Measurements from ENCODE around the gene LRRC74A. TPM values are rescaled to one million over a fixed set of nuclear protein-coding genes. Genes with fewer than 3 reads are reported as not detected.

LRRC74A gene
- total and polyA plus RNA-seq, 10 of the 15 experiments (the other 5 are each of a cell fraction or from before 2014, with no cell fraction given): not detected

DNA sequence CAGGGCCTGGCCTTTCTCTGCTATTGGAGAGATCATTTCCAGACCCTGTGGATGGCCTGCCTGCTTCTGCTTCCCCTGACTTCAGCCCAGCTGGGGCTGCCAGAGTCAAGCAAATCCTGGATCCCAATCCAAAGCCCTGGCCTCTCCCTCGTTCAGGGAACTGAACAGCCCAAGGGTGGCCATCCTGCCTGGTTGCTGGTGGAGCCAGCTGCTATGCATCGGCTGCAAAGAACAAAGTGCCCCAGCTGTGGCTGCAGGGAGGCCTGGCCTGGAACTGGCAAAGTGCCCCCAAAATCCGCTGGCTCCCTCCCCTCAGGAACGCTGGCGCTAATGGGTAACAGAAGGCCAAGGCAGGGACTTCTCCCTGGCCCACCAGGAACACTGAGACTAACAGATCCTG is 56.4 kb downstream of the LRRC74A start:
- POLR2A ChIA-PET: no interaction called here
- Histone ChIP-seq H3K4me2 (ENCODE audit: control insufficient read depth, insufficient read depth) (no peak overlapping the region), H3K27me3 (replicated peaks in 1 of 2; ENCODE audit: control insufficient read depth in 2 of 2, insufficient read depth in 2 of 2, low read length in 1 of 2) (peaks cover 2 to 3% of the 10 kb centered on the region in 2 experiments; a peak in 2 of 4 replicates), H3K36me3 (ENCODE audit: control insufficient read depth in 2 of 2, insufficient read depth in 2 of 2, low read length in 1 of 2) (no peaks in the 10 kb centered on the region), H3K79me2 (ENCODE audit: control insufficient read depth, insufficient read depth, low read length) (no peaks in the 10 kb centered on the region), H3K9me3 (replicated peaks; ENCODE audit: control insufficient read depth, insufficient read depth, low read length) (no peaks in the 10 kb centered on the region), H4K20me1 (ENCODE audit: control insufficient read depth, insufficient read depth) (no peaks in the 10 kb centered on the region), H3K4me3 (no peak overlapping the region), H3K27ac (ENCODE audit: control insufficient read depth, insufficient read depth) (no peak overlapping the region), H3K4me1 (ENCODE audit: control insufficient read depth, insufficient read depth, low read length) (no peaks in the 10 kb centered on the region), H3K9ac (ENCODE audit: control insufficient read depth, insufficient read depth, low read length) (no peak overlapping the region), H2AFZ (ENCODE audit: control insufficient read depth, low read depth, low read length) (no peak overlapping the region)
- SMC1A ChIA-PET (ENCODE audit: uncharacterized antibody, unreplicated experiment): interaction anchor here (1.5 to 4.3 kb wide), 2 partner anchors 181 to 187 kb away, joined by 4 to 30 read pairs; no protein-coding TSS in a partner anchor
- in situ Hi-C loops (cut with MboI): loop anchor here (10.0 kb wide), 1 partner anchor 182 kb away; no protein-coding TSS in a partner anchor
- intact Hi-C loops (cut with micrococcal nuclease; ENCODE audit: unreplicated experiment): loop anchor here (2.0 kb wide), 1 partner anchor 20 kb away; no protein-coding TSS in a partner anchor
- WGBS (ENCODE audit: insufficient coverage, insufficient replicate concordance, low lambda C conversion rate, missing lambda C conversion rate): 54% methylated on average over 5 of the region's 5 CpGs
- BruUV-seq (replicated peaks): no TSS peak
- RAD21 ChIA-PET (ENCODE audit: unreplicated experiment): no interaction called here
- DNase-seq (ENCODE audit: low read depth, low spot score): no peak
- FAIRE-seq: no peak
- no peak for ATAC-seq
- CTCF ChIA-PET: interaction anchor here (1.1 to 1.2 kb wide), 2 partner anchors 31 to 187 kb away, joined by 3 to 5 read pairs; no protein-coding TSS in a partner anchor
- TF ChIP-seq, protein P1, sequence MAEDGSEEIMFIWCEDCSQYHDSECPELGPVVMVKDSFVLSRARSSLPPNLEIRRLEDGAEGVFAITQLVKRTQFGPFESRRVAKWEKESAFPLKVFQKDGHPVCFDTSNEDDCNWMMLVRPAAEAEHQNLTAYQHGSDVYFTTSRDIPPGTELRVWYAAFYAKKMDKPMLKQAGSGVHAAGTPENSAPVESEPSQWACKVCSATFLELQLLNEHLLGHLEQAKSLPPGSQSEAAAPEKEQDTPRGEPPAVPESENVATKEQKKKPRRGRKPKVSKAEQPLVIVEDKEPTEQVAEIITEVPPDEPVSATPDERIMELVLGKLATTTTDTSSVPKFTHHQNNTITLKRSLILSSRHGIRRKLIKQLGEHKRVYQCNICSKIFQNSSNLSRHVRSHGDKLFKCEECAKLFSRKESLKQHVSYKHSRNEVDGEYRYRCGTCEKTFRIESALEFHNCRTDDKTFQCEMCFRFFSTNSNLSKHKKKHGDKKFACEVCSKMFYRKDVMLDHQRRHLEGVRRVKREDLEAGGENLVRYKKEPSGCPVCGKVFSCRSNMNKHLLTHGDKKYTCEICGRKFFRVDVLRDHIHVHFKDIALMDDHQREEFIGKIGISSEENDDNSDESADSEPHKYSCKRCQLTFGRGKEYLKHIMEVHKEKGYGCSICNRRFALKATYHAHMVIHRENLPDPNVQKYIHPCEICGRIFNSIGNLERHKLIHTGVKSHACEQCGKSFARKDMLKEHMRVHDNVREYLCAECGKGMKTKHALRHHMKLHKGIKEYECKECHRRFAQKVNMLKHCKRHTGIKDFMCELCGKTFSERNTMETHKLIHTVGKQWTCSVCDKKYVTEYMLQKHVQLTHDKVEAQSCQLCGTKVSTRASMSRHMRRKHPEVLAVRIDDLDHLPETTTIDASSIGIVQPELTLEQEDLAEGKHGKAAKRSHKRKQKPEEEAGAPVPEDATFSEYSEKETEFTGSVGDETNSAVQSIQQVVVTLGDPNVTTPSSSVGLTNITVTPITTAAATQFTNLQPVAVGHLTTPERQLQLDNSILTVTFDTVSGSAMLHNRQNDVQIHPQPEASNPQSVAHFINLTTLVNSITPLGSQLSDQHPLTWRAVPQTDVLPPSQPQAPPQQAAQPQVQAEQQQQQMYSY (CRISPR knock-in tag; IDR thresholded peaks at IDR 0.05): no peak
- TF ChIP-seq, protein P2, sequence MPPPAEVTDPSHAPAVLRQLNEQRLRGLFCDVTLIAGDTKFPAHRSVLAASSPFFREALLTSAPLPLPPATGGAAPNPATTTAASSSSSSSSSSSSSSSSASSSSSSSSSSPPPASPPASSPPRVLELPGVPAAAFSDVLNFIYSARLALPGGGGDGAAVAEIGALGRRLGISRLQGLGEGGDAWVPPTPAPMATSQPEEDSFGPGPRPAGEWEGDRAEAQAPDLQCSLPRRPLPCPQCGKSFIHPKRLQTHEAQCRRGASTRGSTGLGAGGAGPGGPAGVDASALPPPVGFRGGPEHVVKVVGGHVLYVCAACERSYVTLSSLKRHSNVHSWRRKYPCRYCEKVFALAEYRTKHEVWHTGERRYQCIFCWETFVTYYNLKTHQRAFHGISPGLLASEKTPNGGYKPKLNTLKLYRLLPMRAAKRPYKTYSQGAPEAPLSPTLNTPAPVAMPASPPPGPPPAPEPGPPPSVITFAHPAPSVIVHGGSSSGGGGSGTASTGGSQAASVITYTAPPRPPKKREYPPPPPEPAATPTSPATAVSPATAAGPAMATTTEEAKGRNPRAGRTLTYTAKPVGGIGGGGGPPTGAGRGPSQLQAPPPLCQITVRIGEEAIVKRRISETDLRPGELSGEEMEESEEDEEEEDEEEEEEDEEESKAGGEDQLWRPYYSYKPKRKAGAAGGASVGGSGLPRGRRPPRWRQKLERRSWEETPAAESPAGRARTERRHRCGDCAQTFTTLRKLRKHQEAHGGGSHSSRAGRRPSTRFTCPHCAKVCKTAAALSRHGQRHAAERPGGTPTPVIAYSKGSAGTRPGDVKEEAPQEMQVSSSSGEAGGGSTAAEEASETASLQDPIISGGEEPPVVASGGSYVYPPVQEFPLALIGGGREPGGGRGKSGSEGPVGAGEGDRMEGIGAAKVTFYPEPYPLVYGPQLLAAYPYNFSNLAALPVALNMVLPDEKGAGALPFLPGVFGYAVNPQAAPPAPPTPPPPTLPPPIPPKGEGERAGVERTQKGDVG (CRISPR knock-in tag; IDR thresholded peaks at IDR 0.05): no peak
